Measurements from ENCODE around the gene POLD3. TPM values are rescaled to one million over a fixed set of nuclear protein-coding genes. Genes with fewer than 3 reads are reported as not detected.

Gene POLD3
- total RNA-seq, 4 donors from 2014 or later, result 10.1 to 18.0 (median 14.8) TPM

DNA sequence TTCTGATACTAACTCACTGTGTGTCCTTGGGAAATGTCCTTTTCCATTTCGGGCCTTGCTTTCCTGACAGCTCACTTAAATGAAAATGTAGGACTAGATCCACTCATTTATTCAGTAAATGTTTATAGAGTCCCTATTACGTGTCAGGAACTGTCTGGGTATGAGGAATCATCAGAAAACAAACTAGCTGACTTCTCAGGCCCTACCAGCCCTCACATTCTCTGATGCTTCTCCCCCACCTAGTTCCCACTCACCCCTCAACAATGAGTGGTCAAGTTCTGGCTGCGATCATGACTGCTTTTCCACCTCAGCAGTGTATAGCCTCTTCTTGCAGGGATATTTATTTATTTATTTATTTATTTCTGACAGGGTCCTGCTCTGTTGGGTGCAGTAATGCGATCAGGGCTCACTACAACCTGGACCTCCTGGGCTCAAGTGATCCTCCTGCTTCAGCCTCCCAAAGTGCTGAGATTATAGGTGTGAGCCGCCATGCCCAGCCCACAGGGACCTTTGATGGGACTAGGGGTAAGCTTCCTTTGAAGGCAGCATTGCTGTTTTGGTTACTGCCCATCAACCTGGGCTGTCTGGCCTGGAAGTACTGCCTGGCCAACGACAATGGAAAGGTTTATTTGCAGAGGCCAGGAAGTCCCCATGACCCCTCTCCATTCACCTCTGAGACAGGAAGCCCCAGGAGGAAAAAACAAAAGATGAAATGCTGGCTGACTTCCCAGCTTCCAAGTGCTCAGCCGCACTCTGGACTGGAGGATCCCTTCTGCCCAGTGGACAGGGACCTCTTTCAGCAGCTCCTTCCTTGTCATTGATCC lies 33.1 kb upstream of the POLD3 start:
- TF ChIP-seq, protein P1, sequence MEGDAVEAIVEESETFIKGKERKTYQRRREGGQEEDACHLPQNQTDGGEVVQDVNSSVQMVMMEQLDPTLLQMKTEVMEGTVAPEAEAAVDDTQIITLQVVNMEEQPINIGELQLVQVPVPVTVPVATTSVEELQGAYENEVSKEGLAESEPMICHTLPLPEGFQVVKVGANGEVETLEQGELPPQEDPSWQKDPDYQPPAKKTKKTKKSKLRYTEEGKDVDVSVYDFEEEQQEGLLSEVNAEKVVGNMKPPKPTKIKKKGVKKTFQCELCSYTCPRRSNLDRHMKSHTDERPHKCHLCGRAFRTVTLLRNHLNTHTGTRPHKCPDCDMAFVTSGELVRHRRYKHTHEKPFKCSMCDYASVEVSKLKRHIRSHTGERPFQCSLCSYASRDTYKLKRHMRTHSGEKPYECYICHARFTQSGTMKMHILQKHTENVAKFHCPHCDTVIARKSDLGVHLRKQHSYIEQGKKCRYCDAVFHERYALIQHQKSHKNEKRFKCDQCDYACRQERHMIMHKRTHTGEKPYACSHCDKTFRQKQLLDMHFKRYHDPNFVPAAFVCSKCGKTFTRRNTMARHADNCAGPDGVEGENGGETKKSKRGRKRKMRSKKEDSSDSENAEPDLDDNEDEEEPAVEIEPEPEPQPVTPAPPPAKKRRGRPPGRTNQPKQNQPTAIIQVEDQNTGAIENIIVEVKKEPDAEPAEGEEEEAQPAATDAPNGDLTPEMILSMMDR (IDR thresholded peaks at IDR 0.05; ENCODE audit: low read depth), result no peak

DNA sequence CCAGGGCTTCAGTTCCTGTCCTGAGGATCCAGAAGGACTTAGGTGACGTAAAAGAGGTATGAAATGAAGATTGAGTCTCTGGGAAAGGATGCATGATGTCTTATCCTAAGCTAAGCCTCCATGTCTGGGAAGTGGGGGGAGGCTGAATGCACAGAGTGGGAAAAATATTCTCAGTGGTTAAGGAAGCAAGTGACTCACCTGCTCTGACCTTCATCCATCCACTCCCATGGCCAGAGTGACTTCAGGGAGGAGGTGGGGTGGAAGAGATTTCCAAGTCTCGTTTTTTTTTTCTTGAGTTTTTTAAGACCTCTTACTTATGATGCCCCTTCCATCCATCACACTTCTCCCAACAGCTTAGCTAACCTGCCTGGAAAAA lies 32.5 kb upstream of the POLD3 start:
- TF ChIP-seq, protein P1 (IDR thresholded peaks at IDR 0.05; ENCODE audit: low read depth), result no peak

DNA sequence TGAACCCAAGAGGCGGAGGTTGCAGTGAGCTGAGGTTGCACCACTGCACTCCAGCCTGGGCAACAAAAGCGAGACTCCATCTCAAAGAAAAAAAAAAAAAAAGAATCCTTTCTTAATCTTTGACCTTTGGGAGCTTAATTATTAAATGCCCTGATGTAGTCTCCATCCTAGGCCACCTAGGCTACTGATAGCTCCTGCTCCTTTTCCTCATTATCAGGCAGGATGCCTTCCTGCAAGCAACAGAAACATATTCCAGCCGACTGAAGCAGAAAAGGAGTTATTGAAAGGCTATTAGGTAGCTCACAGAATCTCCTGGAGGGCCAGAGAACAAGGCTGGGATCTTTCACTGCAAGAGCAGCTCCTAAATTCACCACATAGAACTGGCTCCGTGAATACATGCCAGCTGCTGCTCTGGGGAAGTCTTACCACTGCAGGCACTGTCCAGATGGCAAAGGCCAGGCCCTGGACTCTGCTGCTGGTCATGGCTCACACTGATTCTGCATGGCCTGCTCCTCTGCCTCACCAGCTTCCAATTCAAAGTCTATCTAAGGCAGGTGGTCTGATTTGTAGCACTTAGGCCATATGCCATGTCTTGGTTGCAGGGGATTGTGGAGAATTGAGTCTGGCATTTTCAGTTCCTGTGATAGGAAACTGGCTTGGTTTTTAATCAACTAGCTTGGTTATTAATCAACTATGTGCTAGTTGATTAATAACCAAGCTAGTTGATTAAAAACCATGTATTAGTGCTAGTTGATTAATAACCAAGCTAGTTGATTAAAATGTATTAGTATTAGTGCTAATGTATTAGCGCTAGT lies 26.0 kb upstream of the POLD3 start:
- TF ChIP-seq, protein P1 (IDR thresholded peaks at IDR 0.05; ENCODE audit: low read depth), result no peak

DNA sequence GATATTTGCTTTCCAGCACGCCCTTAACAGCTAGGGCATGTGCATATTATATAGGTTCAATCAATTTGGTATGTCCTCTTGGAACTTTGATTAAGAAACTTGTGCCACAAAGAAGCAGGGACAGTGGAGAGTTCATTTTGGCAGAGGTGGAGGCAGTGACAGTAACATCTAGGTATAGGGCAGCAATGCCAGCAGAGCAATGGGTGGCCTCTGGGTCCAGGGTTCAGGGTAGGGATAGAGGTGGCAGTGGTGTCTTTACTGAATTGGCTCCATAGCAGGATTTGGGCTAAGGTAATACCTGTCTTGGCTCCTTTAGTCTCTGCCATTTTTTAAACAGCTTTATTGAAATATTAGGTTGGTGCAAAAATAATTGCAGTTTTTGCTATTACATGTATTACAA lies 24.4 kb upstream of the POLD3 start:
- TF ChIP-seq, protein P1 (IDR thresholded peaks at IDR 0.05; ENCODE audit: low read depth), result no peak

DNA sequence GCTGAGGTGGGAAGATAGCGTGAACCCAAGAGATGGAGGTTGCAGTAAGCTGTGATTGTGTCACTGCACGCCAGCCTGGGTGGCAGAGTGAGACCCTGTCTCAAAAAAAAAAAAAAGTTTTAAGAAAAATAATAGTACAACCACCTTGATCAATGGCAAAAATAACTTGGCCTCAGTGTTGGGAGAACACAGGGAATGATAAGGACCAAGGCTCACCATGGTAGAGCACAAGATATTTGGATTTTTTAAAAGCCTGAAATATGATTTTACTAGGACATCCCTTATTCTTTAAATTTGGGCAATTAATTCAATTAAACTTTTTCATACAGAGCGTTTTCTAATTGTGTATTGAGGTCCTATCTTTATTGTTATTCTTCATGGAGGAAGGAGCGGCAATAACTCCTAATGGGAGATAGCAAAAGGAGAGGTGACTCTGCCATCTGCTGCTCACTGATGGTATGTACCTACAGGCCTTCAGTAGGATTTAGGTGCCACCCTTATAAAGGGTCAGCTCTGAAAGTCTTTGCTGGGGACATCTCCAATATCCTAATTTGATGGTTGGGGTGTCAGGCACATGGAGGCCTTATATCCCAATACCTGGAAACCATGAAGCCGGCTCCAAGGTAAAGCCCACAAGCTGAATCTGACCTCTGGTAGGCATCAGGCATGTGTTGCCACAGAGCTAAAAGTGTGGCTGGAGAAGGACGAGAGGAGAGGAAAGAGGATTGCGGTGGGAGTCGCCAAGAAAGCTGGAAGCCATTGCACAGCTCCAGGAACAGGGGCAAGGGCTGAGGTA lies 21.9 kb upstream of the POLD3 start:
- TF ChIP-seq, protein P1 (IDR thresholded peaks at IDR 0.05; ENCODE audit: low read depth), result no peak

- TF ChIP-seq, protein P1 (IDR thresholded peaks at IDR 0.05; ENCODE audit: low read depth), result no peak
These were observed 21.4 kb upstream of the POLD3 start for GRCh38 chr11:74571062-74571399.

GRCh38 chr11:74572349-74572748 lies 20.0 kb upstream of the POLD3 start:
- TF ChIP-seq, protein P1 (IDR thresholded peaks at IDR 0.05; ENCODE audit: low read depth), result no peak

Data from subcutaneous adipose tissue (tissue), 4 donors.